Hindlimb muscle (tissue), 1 donor: Measurements from ENCODE around the gene KCP. TPM values are rescaled to one million over a fixed set of nuclear protein-coding genes. Genes with fewer than 3 reads are reported as not detected.

Experiments used
- DNase-seq: peaks from one replicate; pipeline ENCODE4 v3.0.0-alpha.2; 2013
- polyA plus RNA-seq: library from polyadenylated mRNA; unstranded; fragments of 120-200 nt; gene quantifications from one replicate; pipeline ENCODE4 v1.2.1, GENCODE V29; 2013; ENCODE audit not compliant: insufficient read length

KCP gene
- polyA plus RNA-seq, 1 donor: 2.2 TPM

DNA sequence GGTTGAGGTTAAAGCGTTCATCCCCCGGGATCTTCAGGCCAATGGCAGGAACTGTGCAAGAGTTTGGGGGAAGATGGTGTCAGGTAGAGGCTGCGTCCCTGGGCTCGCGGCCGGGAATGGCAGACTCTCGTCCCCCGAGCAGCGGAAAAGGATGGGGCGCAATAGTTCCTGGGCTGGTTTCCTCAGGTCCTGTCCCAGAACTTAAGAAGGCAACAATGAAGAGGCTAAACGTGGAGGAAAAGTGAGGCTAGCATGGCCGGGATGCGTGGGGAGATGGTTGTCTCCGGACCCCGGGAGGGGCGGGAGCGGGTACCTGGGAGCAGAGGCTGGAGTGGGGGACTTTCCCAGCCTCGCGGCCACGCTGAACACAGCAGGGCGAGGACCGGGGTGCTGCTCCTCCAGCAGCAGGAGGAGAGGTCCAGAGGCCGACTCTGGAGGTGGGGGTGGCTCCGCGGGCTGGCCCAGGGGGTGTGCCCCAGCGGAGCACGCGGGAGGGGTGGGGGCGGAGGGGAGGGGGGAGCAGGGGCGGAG lies 28.1 kb upstream of the KCP start:
- no peak for DNase-seq

GRCh38 chr7:128937647-128938543 lies 27.4 kb upstream of the KCP start, which contains the start of gene IRF5:
Gene IRF5 (plus strand): TSS chr7:128937927. CDS start chr7:128942082, 4,155 bp downstream.
- DNase-seq: no peak

DNA sequence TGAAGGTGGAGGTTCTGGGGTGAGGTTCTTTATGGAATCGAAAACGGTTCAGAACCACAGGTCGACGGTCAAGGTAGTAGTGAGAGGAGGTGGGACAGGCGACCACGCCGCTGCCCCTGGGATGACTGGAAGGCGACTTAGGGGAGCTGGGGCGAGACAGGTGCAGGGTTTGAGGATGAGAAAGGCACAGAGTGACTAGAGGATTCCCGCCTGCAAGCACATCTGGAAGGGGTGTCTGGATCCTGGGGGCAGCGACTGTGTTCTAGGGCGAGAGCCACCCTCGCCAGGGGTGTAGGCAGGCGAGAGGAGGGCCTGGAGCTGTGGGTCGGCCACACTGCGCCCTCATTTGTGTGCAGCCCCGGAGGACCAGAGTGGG lies 26.8 kb upstream of the KCP start:
- no peak for DNase-seq

DNA sequence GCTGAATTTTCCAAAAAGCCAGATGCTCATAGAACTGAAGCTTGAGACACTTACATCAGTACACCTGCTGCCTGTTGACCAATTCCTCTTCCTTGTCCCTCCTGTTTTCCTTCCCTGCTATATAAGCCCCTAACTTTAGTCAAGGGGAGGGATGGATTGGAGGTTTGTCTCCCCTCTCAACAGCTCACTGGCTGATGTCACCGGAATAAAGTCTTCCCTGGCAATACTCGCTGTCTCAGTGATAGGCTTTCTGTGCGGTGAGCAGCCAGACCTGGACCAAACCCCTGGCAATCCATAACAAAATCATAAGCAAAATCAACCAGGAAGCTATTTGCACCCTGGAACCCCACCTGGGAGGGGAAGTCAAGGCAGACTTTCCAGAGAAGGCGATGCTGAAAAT lies 26.3 kb upstream of the KCP start:
- no peak for DNase-seq

DNA sequence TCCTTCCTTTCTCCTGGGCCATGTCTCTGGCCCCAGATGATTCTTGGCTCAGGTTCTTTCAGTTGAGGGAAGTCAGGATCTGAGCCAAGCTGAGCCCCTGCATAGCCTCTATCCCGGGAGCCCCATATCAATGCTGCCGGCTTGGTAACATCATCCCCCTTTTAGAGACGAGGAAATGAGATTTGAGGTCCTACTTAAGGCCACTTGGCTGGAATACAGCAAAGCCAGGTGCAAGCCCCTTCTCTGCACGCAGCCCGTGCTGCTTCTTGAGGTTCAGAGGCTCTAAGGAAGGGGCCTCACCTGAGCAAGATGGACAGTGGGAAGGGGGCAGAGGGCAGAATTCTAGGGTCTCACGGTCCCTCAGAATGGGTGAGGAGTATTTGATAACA lies 24.8 kb upstream of the KCP start:
- no peak for DNase-seq

DNA sequence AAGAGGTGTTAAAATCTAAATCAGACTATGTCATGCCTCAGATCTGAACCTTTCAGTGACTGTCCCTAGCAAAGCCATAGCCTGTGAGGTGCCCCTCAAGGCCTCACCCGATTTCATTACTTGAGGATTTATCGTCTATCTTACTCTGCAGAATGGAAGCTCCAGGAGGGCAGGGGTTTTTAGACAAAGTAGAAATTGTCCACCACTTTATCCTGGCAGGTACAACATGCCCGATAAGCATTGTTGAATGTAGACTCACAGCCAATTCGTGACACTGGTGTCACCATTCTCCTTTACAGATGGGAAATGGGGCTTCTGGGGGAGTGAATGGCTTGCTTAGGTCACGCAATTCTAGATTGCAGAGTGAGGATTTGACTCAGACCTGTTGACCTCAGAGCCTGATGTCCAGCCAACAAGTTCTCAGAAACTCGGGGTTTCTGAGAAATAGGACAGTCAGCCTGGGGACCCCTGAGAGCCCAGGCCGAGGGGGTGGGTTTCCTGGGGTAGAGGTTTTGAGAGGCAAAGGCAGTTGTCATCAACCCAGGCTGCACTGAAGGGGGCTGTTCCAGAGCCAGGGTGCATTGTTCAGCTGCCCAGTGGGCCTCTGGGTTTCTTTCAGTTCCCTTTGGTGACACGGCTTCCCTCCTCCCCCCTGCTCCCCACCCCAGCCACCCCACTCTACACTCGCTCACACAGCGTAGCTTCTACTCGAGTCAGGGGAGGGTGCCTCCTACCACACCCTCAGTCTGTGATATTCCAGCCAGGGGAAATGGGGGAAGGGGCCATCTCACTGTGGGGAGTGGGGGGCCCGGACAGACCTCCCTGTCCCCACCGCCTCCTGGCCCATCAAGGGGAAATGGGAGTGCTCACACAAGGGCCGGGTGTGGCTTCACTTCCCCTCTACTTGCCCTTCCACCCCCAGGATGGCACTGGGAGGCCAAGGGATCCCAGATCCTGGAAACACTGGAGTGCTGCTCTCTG lies 24.1 kb upstream of the KCP start:
- DNase-seq: no peak

DNA sequence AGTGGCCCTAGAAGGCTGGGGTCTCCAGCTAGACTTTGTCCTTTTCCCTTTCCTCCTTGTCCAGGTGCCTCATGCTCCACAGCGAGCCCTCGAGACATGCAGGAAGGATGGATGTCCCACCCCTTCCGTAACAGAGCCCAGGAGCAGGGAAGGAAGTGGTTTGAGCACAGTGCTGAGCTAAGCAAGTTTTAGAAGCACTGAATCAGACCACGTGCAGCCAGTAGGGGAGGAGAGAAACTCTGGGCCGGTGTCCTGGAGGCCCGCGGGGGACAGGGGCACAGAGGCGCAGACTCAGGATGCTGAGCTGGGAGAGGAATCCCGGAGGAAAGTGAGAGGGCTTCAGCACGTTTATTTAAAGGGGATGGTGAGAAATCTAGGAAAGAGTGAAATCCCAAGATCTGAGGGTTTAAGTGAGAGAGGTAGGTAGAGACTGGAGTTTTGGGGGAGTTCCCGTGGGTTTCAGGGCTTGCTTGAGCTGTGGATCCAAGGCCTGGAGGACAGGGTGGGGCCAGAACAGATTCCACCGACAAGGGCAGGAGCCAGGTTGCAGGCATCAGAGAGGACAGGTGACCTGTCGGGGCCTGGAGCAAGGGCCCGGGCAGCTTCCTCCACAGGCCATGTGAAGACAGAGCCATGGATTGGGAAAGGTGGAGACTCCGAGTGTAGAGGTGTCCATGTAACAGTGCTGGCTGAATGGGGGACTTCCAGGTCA lies 22.8 kb upstream of the KCP start:
- no peak for DNase-seq

DNA sequence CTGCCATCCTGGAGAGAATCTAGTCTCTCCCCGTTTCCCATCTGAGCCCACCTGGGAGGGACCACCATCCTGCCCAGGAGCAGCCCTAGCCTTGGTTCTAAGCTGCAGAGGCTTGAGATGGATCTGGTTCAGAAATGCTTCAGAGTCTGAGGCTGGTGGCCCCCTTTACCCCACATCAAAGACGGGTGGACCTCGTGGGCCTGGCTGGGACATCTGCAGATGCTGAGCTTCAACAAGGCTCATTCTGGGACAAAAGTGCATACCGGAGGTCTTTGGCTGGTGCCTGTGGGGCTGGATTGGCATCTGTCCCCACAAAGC lies 22.3 kb upstream of the KCP start:
- no peak for DNase-seq

- no peak for DNase-seq
These were observed 21.7 kb upstream of the KCP start for GRCh38 chr7:128931965-128932861.

GRCh38 chr7:128931190-128931798 lies 20.8 kb upstream of the KCP start:
- DNase-seq: no peak

DNA sequence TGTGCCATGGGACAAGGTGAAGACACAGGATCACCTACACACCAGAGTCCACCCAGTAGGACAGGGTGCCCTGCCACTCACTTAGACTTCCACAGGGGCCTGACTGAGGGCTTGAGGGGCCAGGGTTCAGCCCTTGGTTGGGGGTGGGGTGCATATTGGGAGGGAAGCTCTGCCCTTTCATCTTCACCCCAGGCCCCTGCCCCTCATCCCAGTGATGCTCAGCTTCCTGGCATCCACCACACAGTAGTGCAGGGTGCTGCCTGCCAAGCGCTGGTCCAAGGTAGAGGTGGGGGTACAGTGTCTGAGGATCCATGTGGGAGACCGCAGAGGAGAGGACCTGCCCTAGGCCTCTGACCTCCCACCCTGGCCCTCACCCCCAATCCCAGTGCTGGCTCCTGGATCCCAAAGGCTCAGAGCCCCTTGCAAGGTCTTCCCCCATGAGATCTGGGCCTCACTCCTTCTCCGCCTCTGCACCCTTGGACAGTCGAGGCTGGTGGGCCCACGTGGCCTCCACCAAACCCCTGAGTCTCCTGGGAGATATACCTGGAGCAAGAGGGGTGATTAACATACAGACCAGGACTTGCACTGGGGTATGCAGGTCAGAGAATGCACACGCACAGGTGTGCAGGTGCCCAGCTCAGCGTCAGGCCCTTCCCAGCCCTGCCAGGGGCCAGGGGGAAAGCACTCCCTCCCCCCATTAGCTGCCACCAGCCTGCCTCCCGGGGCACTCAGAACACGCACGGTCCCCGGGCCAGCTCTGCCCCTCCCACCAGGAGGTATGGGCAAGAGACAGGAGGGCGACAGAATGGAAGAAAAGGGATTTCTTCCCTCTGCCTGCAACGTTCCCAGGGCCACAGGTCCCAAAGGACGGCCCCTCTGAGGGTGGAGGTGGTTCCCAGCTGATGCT lies 18.6 kb upstream of the KCP start:
- no peak for DNase-seq

DNA sequence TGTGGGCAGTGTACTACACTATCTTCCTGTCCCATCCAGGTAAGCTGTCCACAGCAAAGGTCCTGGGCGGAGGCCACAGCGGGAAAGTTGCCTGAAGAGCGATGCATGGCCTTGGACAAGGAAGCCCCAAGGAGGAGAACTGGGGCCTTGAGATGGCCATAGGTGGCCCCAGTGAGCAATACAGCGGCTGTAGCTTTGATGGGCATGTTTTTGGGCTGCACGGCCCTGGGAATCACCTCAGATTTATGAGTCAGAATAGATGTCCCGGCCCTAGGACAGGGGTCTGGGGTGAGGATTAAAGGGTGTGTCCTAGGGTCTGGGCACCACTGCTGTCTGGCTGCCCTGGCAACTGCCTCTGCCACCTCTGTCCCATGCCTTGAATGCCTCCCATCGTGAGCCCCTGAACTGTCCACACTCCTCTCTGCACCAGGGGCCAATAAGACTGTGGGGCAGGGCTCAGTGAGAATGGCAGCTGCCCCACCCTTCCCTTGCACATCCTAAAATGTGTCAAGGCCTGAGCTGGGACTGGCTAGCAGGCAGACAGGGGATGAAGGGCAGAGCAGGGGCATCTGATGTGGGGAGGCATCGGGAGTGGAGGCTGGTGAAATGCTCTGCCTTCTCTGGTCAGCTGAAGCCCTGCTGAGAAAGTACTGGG lies 17.8 kb upstream of the KCP start:
- DNase-seq: no peak

DNA sequence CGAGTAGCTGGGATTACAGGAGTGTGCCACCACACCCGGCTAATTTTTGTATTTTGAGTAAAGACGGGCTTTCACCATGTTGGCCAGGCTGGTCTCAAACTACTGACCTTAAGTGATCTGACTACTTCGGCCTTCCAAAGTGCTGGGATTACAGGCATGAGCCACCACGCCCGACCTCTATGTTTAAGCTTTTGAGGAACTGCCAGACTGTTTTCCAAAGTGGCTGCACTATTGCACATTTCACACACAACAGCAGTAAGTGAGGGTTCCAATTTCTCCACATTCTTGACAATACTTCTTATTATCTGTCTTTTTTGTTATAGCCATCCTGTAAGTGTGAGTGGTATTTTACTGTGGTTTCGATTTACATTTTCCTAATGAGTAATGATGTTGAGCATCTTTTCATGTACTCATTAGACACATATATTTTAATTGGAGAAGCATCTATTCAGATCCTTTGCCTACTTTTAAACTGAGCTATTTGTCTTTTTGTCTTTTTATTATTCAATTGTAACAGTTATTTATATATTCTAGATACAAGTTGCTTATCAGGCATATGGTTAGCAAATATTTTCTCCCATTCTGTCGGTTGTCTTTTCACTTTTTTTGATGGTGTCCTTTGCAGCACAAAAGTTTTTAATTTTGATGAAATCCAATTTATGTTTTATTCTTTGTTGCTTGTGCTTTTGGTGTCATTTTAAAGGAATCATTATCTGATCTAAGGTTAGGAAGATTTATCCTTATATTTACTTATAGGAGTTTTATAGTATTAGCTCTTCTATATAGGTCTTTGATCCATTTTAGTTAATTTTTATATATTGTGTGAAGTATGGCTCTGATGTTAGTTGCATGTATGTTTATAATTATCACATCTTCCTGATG lies 14.4 kb upstream of the KCP start:
- DNase-seq: no peak

GRCh38 chr7:128923411-128923800 lies 12.9 kb upstream of the KCP start:
- no peak for DNase-seq

GRCh38 chr7:128922496-128923410 lies 12.2 kb upstream of the KCP start:
- DNase-seq: no peak

GRCh38 chr7:128921866-128922440 lies 11.4 kb upstream of the KCP start:
- DNase-seq: no peak
